Neural cell (in vitro differentiated cells): Measurements from ENCODE around the gene DCUN1D1. TPM values are rescaled to one million over a fixed set of nuclear protein-coding genes. Genes with fewer than 3 reads are reported as not detected.

Experiments
- H2AFZ ChIP-seq: fragments of 200-600, 300-800 bp; sonication (generic), shearing (Covaris generic); 2 replicates; pipeline ENCODE4 v1.6.0; 2014; ENCODE audit warnings: low read depth, mild to moderate bottlenecking, antibody characterized with exemption, low read length, moderate library complexity
- H3F3A ChIP-seq: fragments of 200-600 bp; shearing (Covaris generic); 2 replicates; pipeline ENCODE4 v1.6.1; 2016; ENCODE audit warnings: mild to moderate bottlenecking, moderate library complexity, mixed read lengths, antibody characterized with exemption, low read length; ENCODE audit not compliant: insufficient read depth, poor library complexity, severe bottlenecking
- H3K27ac ChIP-seq: fragments of 200-600, 300-800 bp; sonication (generic), shearing (Covaris generic); 2 replicates; pipeline ENCODE4 v1.5.1; 2014; ENCODE audit warnings: mild to moderate bottlenecking, low read length, moderate library complexity
- H3K27me3 ChIP-seq: fragments of 300-800, 200-600 bp; sonication (generic), shearing (Covaris generic); 2 replicates; pipeline ENCODE4 v1.6.0; 2014; ENCODE audit warnings: mild to moderate bottlenecking, low read depth, low read length, moderate library complexity; ENCODE audit not compliant: insufficient read depth
- H3K36me3 ChIP-seq: fragments of 300-800, 200-600 bp; sonication (generic), shearing (Covaris generic); 2 replicates; pipeline ENCODE4 v1.5.1; 2014; ENCODE audit warnings: mild to moderate bottlenecking, antibody characterized with exemption, low read length, moderate library complexity; ENCODE audit not compliant: insufficient read depth
- H3K4me2 ChIP-seq: fragments of 300-800, 200-600 bp; sonication (generic), shearing (Covaris generic); 2 replicates; pipeline ENCODE4 v1.6.0; 2014; ENCODE audit warnings: mild to moderate bottlenecking, low read length
- H3K4me3 ChIP-seq: fragments of 300-800, 200-600 bp; sonication (generic), shearing (Covaris generic); 2 replicates; pipeline ENCODE4 v1.5.1; 2014; ENCODE audit warnings: mild to moderate bottlenecking, low read length, moderate library complexity
- H3K79me2 ChIP-seq: fragments of 200-600 bp; shearing (Covaris generic); replicated peaks from 2 replicates; pipeline ENCODE4 v1.6.0; 2014; ENCODE audit warnings: mild to moderate bottlenecking, low read length, moderate library complexity; ENCODE audit not compliant: insufficient read depth
- H3K9ac ChIP-seq: fragments of 300-800, 200-600 bp; sonication (generic), shearing (Covaris generic); 2 replicates; pipeline ENCODE4 v1.6.1; 2016; ENCODE audit warnings: mild to moderate bottlenecking, low read length, mixed read lengths
- H3K9me2 ChIP-seq: fragments of 200-600 bp; shearing (Covaris generic); 2 replicates; pipeline ENCODE4 v1.6.1; 2016; ENCODE audit warnings: mild to moderate bottlenecking, low read length, mixed read lengths; ENCODE audit not compliant: insufficient read depth
- H3K9me3 ChIP-seq: fragments of 200-600, 300-800 bp; sonication (generic), shearing (Covaris generic); 2 replicates; pipeline ENCODE4 v1.6.1; 2016; ENCODE audit warnings: mild to moderate bottlenecking, mixed run types, low read length, moderate library complexity, mixed read lengths
- H4K20me1 ChIP-seq: fragments of 200-600 bp; shearing (Covaris generic); 2 replicates; pipeline ENCODE4 v1.6.1; 2016; ENCODE audit warnings: mild to moderate bottlenecking, mixed run types; ENCODE audit not compliant: insufficient read depth
- EP300 ChIP-seq: fragments of 450-650 bp; conservative IDR thresholded peaks from 2 replicates; pipeline ENCODE4 v1.6.1; 2014; ENCODE audit warnings: antibody characterized with exemption, mild to moderate bottlenecking, moderate library complexity; ENCODE audit not compliant: poor library complexity, severe bottlenecking
- EZH2 ChIP-seq: fragments of 200-600, 300-800 bp; shearing (Covaris generic), sonication (generic); IDR thresholded peaks from 2 replicates; pipeline ENCODE4 v1.6.1; 2014; ENCODE audit warnings: antibody characterized with exemption, low read length, borderline replicate concordance, mild to moderate bottlenecking; ENCODE audit not compliant: insufficient read depth, poor library complexity, severe bottlenecking
- MXI1 ChIP-seq: fragments of 450-650 bp; conservative IDR thresholded peaks from 2 replicates; pipeline ENCODE4 v1.6.1; 2014; ENCODE audit warnings: antibody characterized with exemption, mild to moderate bottlenecking; ENCODE audit not compliant: poor library complexity, severe bottlenecking
- POLR2AphosphoS5 ChIP-seq: IDR thresholded peaks from 2 replicates; pipeline ENCODE4 v1.6.1; 2012
- RAD21 ChIP-seq: fragments of 450-650 bp; conservative IDR thresholded peaks from 2 replicates; pipeline ENCODE4 v1.6.1; 2014; ENCODE audit warnings: antibody characterized with exemption, mild to moderate bottlenecking, moderate library complexity
- SMC3 ChIP-seq: fragments of 450-650 bp; conservative IDR thresholded peaks from 2 replicates; pipeline ENCODE4 v1.6.1; 2014; ENCODE audit warnings: antibody characterized with exemption, mild to moderate bottlenecking, moderate library complexity; ENCODE audit not compliant: poor library complexity
- TAF1 ChIP-seq: IDR thresholded peaks from 2 replicates; pipeline ENCODE4 v1.6.1; 2012; ENCODE audit warnings: low read depth
- polyA minus RNA-seq: library from RNA; depleted of rRNA, polyadenylated mRNA; stranded (reverse); fragments of >200 nt; gene quantifications from 2 replicates; pipeline ENCODE4 v1.2.3, GENCODE V29; 2014
- polyA plus RNA-seq: library from polyadenylated mRNA; depleted of rRNA; stranded (reverse); fragments of >200 nt; gene quantifications from 2 replicates; pipeline ENCODE4 v1.2.3, GENCODE V29; 2014
- TF ChIP-seq, protein P1 (sequence below): fragments of 450-650 bp; IDR thresholded peaks from 2 replicates; pipeline ENCODE4 v1.5.1; 2014; ENCODE audit warnings: antibody characterized with exemption, mild to moderate bottlenecking, moderate library complexity; ENCODE audit not compliant: poor library complexity, severe bottlenecking
- TF ChIP-seq, protein P2 (sequence below): IDR thresholded peaks from 2 replicates; pipeline ENCODE4 v1.6.1; 2012; ENCODE audit warnings: borderline replicate concordance

DCUN1D1 gene
- polyA plus RNA-seq (23.4 and 33.4 TPM in 2 replicates), polyA minus RNA-seq (55.8 and 64.1 TPM in 2 replicates)

DNA sequence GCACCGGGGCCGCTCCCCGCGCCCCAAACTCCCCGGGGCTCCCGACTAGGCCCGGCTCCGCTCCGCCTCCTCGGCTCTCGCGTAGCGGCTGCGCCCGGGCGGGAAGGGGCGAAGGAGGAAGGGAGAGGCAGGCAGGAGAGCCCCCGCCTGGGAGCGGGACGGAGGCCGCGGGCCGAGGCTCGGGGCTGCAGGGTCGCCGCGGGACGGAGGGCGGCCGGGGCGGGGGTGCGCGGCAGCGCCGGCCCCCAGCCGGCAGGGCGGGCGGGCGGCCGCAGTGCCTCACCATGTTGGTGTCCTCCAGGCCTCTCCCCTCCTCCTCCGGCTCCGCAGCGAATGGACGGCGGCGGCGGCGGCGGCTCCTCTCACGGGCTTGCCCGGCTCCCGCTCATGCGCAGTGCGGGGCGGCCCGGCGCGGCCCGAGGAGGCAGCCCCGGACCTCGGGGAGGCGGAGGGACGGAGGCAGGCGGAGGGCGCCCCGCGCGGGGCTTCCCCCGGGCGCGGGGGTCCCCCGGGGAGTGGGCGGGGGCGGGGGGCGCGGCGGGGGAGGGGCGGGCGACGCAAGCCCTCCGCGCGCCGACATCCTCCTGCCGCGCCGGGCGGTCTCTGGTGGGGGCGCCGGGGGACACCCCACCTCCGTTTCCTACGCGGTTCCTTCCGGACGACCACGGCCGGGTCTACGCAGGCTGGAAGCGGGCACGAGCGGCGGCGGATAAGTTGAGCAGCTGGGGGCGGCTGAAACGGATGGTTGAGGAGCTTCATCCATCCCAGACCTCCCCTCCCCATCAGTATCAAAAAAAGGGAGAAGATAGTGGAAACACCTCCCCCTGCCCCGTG, at the start of gene DCUN1D1:
Gene DCUN1D1 (minus strand): TSS at position 335 of the 834 bp plus-strand sequence. CDS start 49 bp downstream, at position 286.
- no peaks in the 10 kb centered on the region for H3F3A ChIP-seq
- H3K9me2 ChIP-seq: no peaks in the 10 kb centered on the region
- peak within 1 kb of the TSS; percentile 51 for H3K27ac ChIP-seq
- peaks cover 42% of the 10 kb centered on the region for H3K79me2 ChIP-seq
- H3K9ac ChIP-seq: peak within 1 kb of the TSS; percentile 74
- H3K4me3 ChIP-seq: peak within 1 kb of the TSS; percentile 80
- no peaks in the 10 kb centered on the region for H3K36me3 ChIP-seq
- H2AFZ ChIP-seq: peak within 1 kb of the TSS; percentile 65
- TF ChIP-seq EZH2 (no peak), SMC3 (no peak), EP300 (no peak), MXI1 (no peak), TAF1 (peak; percentile 33), POLR2AphosphoS5 (peak; percentile 71), RAD21 (no peak)
- TF ChIP-seq, protein P1, sequence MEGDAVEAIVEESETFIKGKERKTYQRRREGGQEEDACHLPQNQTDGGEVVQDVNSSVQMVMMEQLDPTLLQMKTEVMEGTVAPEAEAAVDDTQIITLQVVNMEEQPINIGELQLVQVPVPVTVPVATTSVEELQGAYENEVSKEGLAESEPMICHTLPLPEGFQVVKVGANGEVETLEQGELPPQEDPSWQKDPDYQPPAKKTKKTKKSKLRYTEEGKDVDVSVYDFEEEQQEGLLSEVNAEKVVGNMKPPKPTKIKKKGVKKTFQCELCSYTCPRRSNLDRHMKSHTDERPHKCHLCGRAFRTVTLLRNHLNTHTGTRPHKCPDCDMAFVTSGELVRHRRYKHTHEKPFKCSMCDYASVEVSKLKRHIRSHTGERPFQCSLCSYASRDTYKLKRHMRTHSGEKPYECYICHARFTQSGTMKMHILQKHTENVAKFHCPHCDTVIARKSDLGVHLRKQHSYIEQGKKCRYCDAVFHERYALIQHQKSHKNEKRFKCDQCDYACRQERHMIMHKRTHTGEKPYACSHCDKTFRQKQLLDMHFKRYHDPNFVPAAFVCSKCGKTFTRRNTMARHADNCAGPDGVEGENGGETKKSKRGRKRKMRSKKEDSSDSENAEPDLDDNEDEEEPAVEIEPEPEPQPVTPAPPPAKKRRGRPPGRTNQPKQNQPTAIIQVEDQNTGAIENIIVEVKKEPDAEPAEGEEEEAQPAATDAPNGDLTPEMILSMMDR: no peak
- TF ChIP-seq, protein P2, sequence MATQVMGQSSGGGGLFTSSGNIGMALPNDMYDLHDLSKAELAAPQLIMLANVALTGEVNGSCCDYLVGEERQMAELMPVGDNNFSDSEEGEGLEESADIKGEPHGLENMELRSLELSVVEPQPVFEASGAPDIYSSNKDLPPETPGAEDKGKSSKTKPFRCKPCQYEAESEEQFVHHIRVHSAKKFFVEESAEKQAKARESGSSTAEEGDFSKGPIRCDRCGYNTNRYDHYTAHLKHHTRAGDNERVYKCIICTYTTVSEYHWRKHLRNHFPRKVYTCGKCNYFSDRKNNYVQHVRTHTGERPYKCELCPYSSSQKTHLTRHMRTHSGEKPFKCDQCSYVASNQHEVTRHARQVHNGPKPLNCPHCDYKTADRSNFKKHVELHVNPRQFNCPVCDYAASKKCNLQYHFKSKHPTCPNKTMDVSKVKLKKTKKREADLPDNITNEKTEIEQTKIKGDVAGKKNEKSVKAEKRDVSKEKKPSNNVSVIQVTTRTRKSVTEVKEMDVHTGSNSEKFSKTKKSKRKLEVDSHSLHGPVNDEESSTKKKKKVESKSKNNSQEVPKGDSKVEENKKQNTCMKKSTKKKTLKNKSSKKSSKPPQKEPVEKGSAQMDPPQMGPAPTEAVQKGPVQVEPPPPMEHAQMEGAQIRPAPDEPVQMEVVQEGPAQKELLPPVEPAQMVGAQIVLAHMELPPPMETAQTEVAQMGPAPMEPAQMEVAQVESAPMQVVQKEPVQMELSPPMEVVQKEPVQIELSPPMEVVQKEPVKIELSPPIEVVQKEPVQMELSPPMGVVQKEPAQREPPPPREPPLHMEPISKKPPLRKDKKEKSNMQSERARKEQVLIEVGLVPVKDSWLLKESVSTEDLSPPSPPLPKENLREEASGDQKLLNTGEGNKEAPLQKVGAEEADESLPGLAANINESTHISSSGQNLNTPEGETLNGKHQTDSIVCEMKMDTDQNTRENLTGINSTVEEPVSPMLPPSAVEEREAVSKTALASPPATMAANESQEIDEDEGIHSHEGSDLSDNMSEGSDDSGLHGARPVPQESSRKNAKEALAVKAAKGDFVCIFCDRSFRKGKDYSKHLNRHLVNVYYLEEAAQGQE: no peak
- H4K20me1 ChIP-seq: no peaks in the 10 kb centered on the region
- no peaks in the 10 kb centered on the region for H3K27me3 ChIP-seq
- H3K4me2 ChIP-seq: peak within 1 kb of the TSS; percentile 94
- no peaks in the 10 kb centered on the region for H3K9me3 ChIP-seq

DNA sequence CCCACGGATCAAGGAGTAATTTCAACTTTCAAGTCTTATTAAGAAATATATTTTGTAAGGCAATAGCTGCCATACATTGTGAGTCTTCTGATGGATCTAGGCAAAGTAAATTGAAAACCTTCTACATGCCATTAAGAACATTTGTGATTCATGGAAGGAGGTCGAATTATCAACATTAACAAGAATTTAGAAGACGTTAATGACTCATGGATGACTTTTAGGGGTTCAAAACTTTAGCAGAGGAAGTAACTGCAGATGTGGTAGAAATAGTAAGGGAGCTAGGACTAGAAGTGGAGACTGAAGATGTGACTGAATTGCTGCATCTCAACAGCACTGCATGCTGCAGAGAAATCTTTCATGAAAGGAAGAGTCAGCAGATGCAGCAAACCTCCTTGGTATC, 48.1 kb upstream of the DCUN1D1 start:
- no peak for TF ChIP-seq MXI1
- no peak for TF ChIP-seq SMC3
- TF ChIP-seq, protein P1: no peak
- TF ChIP-seq TAF1: no peak
- TF ChIP-seq EZH2: no peak
- TF ChIP-seq RAD21: no peak
- no peak for TF ChIP-seq EP300
- TF ChIP-seq, protein P2: no peak
- TF ChIP-seq POLR2AphosphoS5: no peak
- Histone ChIP-seq H3K9me3 (no peaks in the 10 kb centered on the region), H3K79me2 (no peaks in the 10 kb centered on the region), H3K4me3 (no peak overlapping the region), H3K27me3 (no peaks in the 10 kb centered on the region), H3K36me3 (peaks cover 16% of the 10 kb centered on the region), H2AFZ (no peak overlapping the region), H3K27ac (no peak overlapping the region), H3K4me2 (no peak overlapping the region), H4K20me1 (no peaks in the 10 kb centered on the region), H3F3A (no peaks in the 10 kb centered on the region), H3K9ac (no peak overlapping the region), H3K9me2 (no peaks in the 10 kb centered on the region)
